SJCRH30 (cell line): ENCODE measurements around the gene TGFB2. TPM values are rescaled to one million over a fixed set of nuclear protein-coding genes. Genes with fewer than 3 reads are reported as not detected.

Experiments
- DNase-seq, 2 experiments: peaks; one replicate each; pipeline ENCODE4 v3.0.0-alpha.2; 2015 to 2020
- H3K27ac ChIP-seq: fragments of 250-450 bp; sonication (Bioruptor Pico); 2 replicates; pipeline ENCODE4 v1.5.1; 2020; ENCODE audit warnings: mild to moderate bottlenecking, moderate library complexity
- H3K27me3 ChIP-seq: fragments of 250-450 bp; sonication (Bioruptor Pico); 2 replicates; pipeline ENCODE4 v1.5.1; 2020; ENCODE audit warnings: mild to moderate bottlenecking, moderate library complexity
- H3K36me3 ChIP-seq: fragments of 250-450 bp; sonication (Bioruptor Pico); 2 replicates; pipeline ENCODE4 v1.5.1; 2020; ENCODE audit warnings: mild to moderate bottlenecking, moderate library complexity
- H3K4me1 ChIP-seq: fragments of 250-450 bp; sonication (Bioruptor Pico); 2 replicates; pipeline ENCODE4 v1.5.1; 2020; ENCODE audit warnings: mild to moderate bottlenecking, moderate library complexity
- H3K4me3 ChIP-seq: fragments of 250-450 bp; sonication (Bioruptor Pico); 2 replicates; pipeline ENCODE4 v1.5.1; 2020; ENCODE audit warnings: mild to moderate bottlenecking, moderate library complexity
- H3K9me3 ChIP-seq: fragments of 250-450 bp; sonication (Bioruptor Pico); replicated peaks from 2 replicates; pipeline ENCODE4 v1.5.1; 2020; ENCODE audit warnings: mild to moderate bottlenecking, moderate library complexity
- total RNA-seq: library from RNA; depleted of rRNA; stranded (reverse); fragments of >200 nt; shearing (Covaris generic); gene quantifications from 2 replicates; pipeline ENCODE4 v1.2.3, GENCODE V29; 2014

The TGFB2 gene
- total RNA-seq, 1 experiment from 2014 or later = 24.4 TPM

- DNase-seq = no peak
- Histone ChIP-seq H3K4me3 (no peak overlapping the region), H3K27me3 (no peaks in the 10 kb centered on the region), H3K4me1 (peaks cover 29% of the 10 kb centered on the region), H3K27ac (no peak overlapping the region), H3K36me3 (no peaks in the 10 kb centered on the region), H3K9me3 (no peaks in the 10 kb centered on the region)
Observed at GRCh38 chr1:218468711-218469110, 123.6 kb downstream of the TGFB2 start.

GRCh38 chr1:218472885-218473284 is 127.7 kb downstream of the TGFB2 start:
- Histone ChIP-seq H3K4me3 (no peak overlapping the region), H3K9me3 (no peaks in the 10 kb centered on the region), H3K4me1 (peaks cover 36% of the 10 kb centered on the region), H3K36me3 (no peaks in the 10 kb centered on the region), H3K27ac (no peak overlapping the region; the same call in 1 of the 2 replicates), H3K27me3 (no peaks in the 10 kb centered on the region)
- DNase-seq = no peak

GRCh38 chr1:218473522-218473921 is 128.4 kb downstream of the TGFB2 start:
- Histone ChIP-seq H3K4me1 (peaks cover 31% of the 10 kb centered on the region), H3K27ac (peak overlapping the region; percentile 15), H3K9me3 (no peaks in the 10 kb centered on the region), H3K4me3 (no peak overlapping the region), H3K27me3 (no peaks in the 10 kb centered on the region), H3K36me3 (no peaks in the 10 kb centered on the region)
- DNase-seq = peak in 1 of 2 experiments; percentile 42

- peaks cover 3% of the 10 kb centered on the region; the same call in 1 of the 2 replicates for H3K9me3 ChIP-seq
- no peaks in the 10 kb centered on the region for H3K27me3 ChIP-seq
- peak overlapping the region; percentile 15 for H3K27ac ChIP-seq
- no peak for DNase-seq
- H3K36me3 ChIP-seq = no peaks in the 10 kb centered on the region
- H3K4me3 ChIP-seq = no peak overlapping the region
- peaks cover 37% of the 10 kb centered on the region for H3K4me1 ChIP-seq
Observed at GRCh38 chr1:218474128-218474527, 129.0 kb downstream of the TGFB2 start.

- peaks cover 49% of the 10 kb centered on the region for H3K4me1 ChIP-seq
- DNase-seq = no peak
- no peaks in the 10 kb centered on the region for H3K27me3 ChIP-seq
- H3K4me3 ChIP-seq = no peak overlapping the region
- H3K9me3 ChIP-seq = peaks cover 6% of the 10 kb centered on the region; the same call in 1 of the 2 replicates
- H3K36me3 ChIP-seq = no peaks in the 10 kb centered on the region
- peak overlapping the region; percentile 8; the same call in 1 of the 2 replicates for H3K27ac ChIP-seq
Observed at GRCh38 chr1:218475275-218475674, 130.1 kb downstream of the TGFB2 start.

- DNase-seq = no peak
- peaks cover 6% of the 10 kb centered on the region; the same call in 1 of the 2 replicates for H3K9me3 ChIP-seq
- peak overlapping the region; percentile 3 for H3K27ac ChIP-seq
- no peak overlapping the region for H3K4me3 ChIP-seq
- no peaks in the 10 kb centered on the region for H3K36me3 ChIP-seq
- H3K4me1 ChIP-seq = peaks cover 53% of the 10 kb centered on the region
- no peaks in the 10 kb centered on the region for H3K27me3 ChIP-seq
Observed at GRCh38 chr1:218475699-218476098, 130.6 kb downstream of the TGFB2 start.

- DNase-seq = no peak
- H3K4me3 ChIP-seq = no peak overlapping the region
- H3K27me3 ChIP-seq = no peaks in the 10 kb centered on the region
- peaks cover 8% of the 10 kb centered on the region for H3K9me3 ChIP-seq
- H3K36me3 ChIP-seq = no peaks in the 10 kb centered on the region
- H3K27ac ChIP-seq = peak overlapping the region; percentile 4; the same call in 1 of the 2 replicates
- peaks cover 60% of the 10 kb centered on the region for H3K4me1 ChIP-seq
Observed at GRCh38 chr1:218476385-218476784, 131.2 kb downstream of the TGFB2 start.

GRCh38 chr1:218478336-218478735 is 133.2 kb downstream of the TGFB2 start:
- H3K36me3 ChIP-seq = no peaks in the 10 kb centered on the region
- H3K27ac ChIP-seq = no peak overlapping the region
- peaks cover 9% of the 10 kb centered on the region for H3K9me3 ChIP-seq
- no peak overlapping the region for H3K4me3 ChIP-seq
- DNase-seq = no peak
- H3K27me3 ChIP-seq = no peaks in the 10 kb centered on the region
- peaks cover 58% of the 10 kb centered on the region for H3K4me1 ChIP-seq

- H3K4me1 ChIP-seq = peaks cover 48% of the 10 kb centered on the region
- H3K27ac ChIP-seq = peak overlapping the region; percentile 90
- H3K9me3 ChIP-seq = peaks cover 9% of the 10 kb centered on the region
- H3K4me3 ChIP-seq = no peak overlapping the region
- H3K27me3 ChIP-seq = no peaks in the 10 kb centered on the region
- DNase-seq = peak; percentile 47 to 61
- H3K36me3 ChIP-seq = no peaks in the 10 kb centered on the region
Observed at GRCh38 chr1:218479436-218480115, 134.4 kb downstream of the TGFB2 start.

GRCh38 chr1:218480137-218480536 is 135.0 kb downstream of the TGFB2 start:
- Histone ChIP-seq H3K4me3 (no peak overlapping the region), H3K36me3 (no peaks in the 10 kb centered on the region), H3K27ac (peak overlapping the region; percentile 90), H3K27me3 (no peaks in the 10 kb centered on the region), H3K4me1 (peaks cover 48% of the 10 kb centered on the region), H3K9me3 (peaks cover 9% of the 10 kb centered on the region)
- peak; percentile 58 for DNase-seq

GRCh38 chr1:218480588-218481099 is 135.5 kb downstream of the TGFB2 start:
- Histone ChIP-seq H3K4me1 (peaks cover 45% of the 10 kb centered on the region), H3K4me3 (no peak overlapping the region), H3K27ac (peak overlapping the region; percentile 90), H3K36me3 (no peaks in the 10 kb centered on the region), H3K9me3 (peaks cover 9% of the 10 kb centered on the region), H3K27me3 (no peaks in the 10 kb centered on the region)
- DNase-seq = peak in 1 of 2 experiments; percentile 48

GRCh38 chr1:218481116-218481775 is 136.1 kb downstream of the TGFB2 start:
- Histone ChIP-seq H3K27me3 (no peaks in the 10 kb centered on the region), H3K27ac (peak overlapping the region; percentile 90), H3K36me3 (no peaks in the 10 kb centered on the region), H3K4me1 (peaks cover 39% of the 10 kb centered on the region), H3K4me3 (no peak overlapping the region), H3K9me3 (peaks cover 9% of the 10 kb centered on the region)
- no peak for DNase-seq

GRCh38 chr1:218482683-218483082 is 137.5 kb downstream of the TGFB2 start:
- no peak for DNase-seq
- Histone ChIP-seq H3K4me3 (no peak overlapping the region), H3K36me3 (no peaks in the 10 kb centered on the region), H3K27me3 (no peaks in the 10 kb centered on the region), H3K4me1 (peaks cover 34% of the 10 kb centered on the region), H3K27ac (no peak overlapping the region), H3K9me3 (peaks cover 9% of the 10 kb centered on the region)

- peaks cover 3% of the 10 kb centered on the region; the same call in 1 of the 2 replicates for H3K9me3 ChIP-seq
- H3K27me3 ChIP-seq = no peaks in the 10 kb centered on the region
- no peak overlapping the region for H3K4me3 ChIP-seq
- H3K4me1 ChIP-seq = peaks cover 36% of the 10 kb centered on the region
- no peak overlapping the region for H3K27ac ChIP-seq
- H3K36me3 ChIP-seq = no peaks in the 10 kb centered on the region
- DNase-seq = no peak
Observed at GRCh38 chr1:218485241-218485928, 140.2 kb downstream of the TGFB2 start.

- no peak for DNase-seq
- H3K27me3 ChIP-seq = no peaks in the 10 kb centered on the region
- H3K36me3 ChIP-seq = no peaks in the 10 kb centered on the region
- no peaks in the 10 kb centered on the region; the same call in none of the 2 replicates for H3K9me3 ChIP-seq
- H3K4me1 ChIP-seq = peaks cover 24% of the 10 kb centered on the region
- H3K4me3 ChIP-seq = no peak overlapping the region
- peak overlapping the region; percentile 30 for H3K27ac ChIP-seq
Observed at GRCh38 chr1:218488531-218488930, 143.4 kb downstream of the TGFB2 start.
